Endothelial cell of hepatic sinusoid (primary cell): Measurements from ENCODE around the gene TOMM34.

ENCODE experiments used
- in situ Hi-C: cut with HindIII; loops from 2 replicates; pipeline ENCODE4 v1.10.0; 2017; ENCODE audit warnings: low sequenced_read_pairs

TOMM34 gene

DNA sequence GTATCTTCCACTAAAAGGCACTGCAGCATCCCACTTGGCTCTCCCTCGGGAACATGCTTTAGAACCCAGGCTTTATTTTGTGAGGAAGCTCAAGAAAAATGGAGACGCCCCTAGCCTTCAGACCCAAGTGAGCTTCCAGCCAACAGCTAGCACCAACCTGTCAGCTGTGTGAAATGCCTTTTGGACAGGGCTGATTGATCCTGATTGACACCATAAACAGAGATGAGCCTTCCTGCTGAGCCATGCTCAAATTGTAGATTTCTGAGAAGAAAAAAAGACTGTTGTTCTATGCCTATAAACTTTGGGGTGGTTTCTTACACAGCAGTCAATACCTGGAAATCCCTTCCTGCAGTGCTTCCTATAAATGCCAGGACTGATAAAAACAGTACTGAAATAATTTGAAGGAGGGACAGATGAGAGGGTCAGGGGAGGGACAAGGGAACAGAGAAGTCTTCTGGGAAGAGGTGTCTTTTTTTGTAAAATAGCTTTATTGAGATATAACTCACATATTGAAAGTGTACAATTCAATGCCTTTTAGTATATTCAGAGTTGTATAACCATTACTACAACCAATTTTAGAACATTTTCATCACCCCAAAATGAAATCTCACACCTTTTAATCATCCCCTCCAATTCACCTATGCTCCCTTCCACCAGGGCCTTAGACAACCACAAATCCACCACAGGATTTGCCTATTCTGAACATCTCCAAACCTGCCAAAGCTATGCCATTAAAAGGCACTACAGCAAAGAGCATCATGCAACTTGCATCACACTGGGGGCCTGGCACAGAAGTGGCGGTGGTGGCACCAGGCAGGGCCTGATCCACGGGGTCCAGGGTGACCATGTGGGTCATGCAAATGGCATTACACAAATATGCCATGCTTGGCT, 3.4 kb upstream of the TOMM34 start:
- in situ Hi-C loops: no loop called here

DNA sequence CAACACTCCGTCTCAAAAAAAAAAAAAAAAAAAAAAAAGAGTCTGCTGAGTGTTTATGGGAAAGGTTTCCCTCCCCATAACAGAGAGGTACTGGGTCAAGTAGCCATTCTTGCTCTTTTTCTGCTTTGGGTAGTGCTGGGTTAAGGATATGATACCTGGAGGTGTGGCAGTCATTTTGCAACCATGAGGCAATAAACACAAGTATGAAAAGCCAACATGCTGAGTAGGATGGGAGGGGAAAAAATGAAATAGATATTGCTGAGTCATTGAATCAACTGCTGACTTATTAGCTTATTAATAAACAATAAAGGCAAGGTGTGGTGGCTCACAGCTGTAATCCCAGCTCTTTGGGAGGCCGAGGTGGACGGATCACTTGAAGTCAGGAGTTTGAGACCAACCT, 2.3 kb upstream of the TOMM34 start:
- in situ Hi-C loops: no loop called here

DNA sequence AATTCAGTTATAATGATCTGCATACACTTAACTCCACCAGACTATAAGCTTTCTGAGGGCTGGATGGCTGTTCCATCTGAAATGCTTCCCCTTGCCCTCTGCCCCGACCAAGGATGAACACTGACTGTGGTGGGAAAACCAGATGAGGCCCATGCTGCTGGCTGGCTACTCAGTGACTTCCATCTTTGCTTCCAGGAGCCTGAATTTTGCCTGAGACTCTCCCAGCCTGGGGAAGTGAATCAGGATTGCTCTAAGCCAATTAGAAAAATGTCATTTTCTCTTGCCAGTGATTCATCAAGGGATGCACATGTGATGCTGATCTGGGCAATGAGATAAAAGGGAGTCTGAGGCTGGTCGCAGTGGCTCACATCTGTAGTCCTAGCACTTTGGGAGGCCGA, 1.7 kb upstream of the TOMM34 start:
- in situ Hi-C loops: no loop called here

DNA sequence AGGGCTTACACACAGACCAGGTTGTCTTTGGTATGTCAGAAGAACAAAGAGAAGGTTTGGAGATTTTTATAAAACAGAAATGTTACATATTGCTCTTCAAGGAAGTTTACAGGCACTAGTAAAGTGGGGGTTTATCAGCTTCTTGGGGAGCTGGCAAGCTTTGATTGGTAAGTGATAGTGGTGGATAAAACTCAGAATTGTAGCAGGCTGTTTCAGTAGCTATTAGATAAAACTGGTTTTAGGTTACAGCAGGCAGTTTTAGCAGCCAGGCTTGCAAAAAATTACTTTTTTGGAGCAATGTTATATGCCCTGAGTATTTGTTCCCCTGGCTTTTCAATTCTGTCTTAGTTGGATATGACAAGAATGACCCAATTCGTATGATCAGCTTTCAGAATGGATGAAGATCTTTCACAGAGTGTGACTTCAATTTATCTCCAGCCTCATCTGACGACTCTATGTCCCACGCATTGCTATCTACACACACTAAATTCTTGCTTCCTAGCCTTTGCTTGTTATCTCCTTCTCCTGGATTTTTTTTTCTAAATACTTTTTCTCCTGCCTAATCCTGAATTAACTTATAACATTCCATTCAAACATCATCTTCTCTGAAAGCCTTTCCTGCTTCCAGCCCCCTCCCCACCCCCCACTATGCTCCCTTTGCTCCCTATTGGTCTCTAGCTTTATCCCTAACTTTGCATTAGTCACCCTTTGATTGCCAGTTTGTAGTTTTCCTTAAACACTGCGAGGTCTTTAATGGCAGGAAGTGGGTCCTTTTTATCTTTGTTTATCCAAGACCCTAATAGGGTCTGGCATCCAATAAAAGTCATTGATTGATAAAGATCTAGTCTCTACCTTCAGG, 1.0 kb upstream of the TOMM34 start:
- in situ Hi-C loops: no loop called here

DNA sequence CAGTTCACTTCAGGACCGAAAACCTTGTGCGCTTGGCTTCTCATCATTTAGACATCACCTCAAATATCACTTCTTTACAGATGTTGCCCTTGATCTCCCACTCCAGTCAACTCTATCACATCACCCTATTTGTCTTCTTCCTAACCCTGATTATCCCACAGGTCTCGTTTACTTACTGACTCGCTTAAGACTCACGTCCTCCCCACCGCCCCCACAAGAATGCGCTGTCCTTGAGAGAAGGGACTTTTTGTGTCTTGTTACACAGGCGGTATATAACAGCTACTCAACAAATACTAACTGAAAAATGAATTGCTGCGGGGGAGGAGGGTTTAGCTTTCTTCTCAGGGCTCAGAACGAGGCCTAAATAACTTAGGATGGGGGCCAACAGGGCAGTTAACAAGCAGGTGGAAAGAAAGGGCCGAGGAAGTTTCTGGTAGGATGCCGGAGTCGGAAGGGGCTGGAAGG, 527 bp downstream of the TOMM34 start:
- in situ Hi-C loops: loop anchor here (5.0 kb wide), 1 partner anchor 67 kb away; no protein-coding TSS in a partner anchor

DNA sequence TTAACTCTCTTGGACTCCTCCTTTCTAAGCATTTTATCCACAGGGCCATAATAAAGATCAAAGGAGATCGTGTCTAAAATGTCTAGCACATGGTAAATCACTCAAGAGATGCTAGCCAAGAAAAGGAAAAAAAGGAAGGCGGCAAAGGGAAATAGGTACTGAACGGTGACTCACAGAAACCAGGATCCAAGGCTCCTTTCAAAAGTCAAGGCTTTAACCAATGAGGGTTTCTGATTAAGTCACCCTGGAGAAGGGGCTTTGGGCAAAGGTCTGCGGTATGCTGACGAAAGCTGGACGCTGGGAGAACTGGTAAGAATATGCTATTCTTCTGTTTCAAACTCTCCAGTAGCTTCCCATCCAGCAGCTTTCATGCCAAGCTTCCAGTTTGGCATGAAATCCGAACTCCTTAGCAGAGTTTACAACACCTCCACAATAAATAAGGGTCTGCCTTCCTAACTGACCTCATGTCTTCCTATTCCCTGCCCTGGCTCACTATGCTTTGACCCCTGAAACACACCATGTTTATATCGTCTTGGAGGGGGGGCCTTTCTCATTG, 1.0 kb downstream of the TOMM34 start:
- in situ Hi-C loops: loop anchor here (5.0 kb wide), 1 partner anchor 67 kb away; no protein-coding TSS in a partner anchor

DNA sequence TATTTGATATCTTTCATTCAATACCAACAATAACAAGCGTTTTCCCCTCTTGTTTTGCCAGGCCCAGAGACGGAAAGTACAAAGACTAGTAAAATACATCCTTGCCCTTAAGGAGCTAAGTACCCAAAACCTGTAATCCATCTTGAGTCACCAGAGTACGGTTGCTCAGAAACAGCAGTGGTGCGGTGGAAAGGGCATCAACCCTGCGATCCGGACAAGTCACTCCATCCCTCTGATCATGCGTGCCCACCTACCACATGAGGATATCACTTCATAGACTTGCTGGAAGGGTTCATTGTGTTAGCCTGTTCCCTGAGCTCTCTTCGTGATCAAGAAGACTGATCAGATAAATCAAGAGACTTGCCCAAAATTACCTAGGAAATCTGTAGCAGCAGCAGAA, 1.9 kb downstream of the TOMM34 start:
- in situ Hi-C loops: loop anchor here (5.0 kb wide), 1 partner anchor 66 kb away; no protein-coding TSS in a partner anchor

DNA sequence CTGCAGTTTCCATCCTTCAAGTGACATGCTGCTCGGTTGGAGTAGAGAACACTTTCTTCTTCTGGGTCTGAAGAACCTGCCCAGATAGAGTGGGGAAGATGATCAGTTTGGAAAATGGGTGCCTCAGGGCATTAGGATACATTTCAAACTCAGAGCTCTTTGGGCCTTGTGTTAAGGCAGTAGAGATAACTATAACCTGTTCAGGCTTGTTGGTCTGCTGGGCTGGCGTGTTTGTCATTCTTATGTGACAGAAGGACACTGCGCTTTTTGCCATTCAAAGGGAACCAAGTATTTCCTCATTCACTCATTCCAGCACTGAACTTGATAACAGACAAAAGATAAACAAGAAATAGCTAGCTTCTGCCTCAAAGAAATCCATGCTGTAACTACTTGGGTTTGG, 3.8 kb downstream of the TOMM34 start:
- in situ Hi-C loops: loop anchor here (5.0 kb wide), 1 partner anchor 64 kb away; no protein-coding TSS in a partner anchor

DNA sequence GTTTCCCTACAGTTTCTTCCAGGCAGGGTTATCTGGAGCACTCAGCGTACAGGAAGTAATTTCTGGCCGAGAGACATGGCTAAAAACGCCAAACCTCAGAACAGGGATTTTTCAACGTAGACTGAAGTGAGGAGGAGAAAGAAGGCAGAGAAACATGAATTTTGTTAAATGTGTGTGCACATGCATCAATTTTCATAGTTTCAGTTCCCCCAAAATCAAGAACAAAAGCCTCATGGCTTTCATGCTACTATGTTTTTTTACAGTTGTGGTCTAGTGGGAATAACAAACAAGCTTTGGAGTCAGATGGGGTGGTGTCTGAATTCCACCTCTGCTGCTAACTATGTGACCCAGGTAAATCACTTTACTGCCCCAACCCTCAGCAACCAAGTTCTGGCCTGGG, 4.9 kb downstream of the TOMM34 start:
- in situ Hi-C loops: loop anchor here (5.0 kb wide), 1 partner anchor 63 kb away; no protein-coding TSS in a partner anchor

DNA sequence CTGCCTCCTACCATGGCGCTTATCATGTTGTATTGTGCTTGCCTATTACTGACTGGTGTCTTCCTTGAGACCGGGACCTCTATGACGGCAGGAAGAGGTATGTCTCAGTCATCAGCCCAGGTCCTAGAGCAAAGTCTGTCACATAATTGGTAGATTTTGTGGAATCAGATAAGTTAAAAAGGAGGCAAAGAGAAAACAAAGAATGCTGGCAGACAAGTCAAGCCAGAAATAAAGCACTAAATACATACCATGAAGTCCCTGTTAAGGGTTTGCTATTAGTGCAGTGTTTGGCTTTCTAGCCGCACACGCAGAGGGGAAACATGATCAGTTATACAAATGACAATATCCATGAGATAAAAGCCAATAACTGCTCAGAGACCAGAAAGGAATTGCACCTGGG, 6.0 kb downstream of the TOMM34 start:
- in situ Hi-C loops: no loop called here

DNA sequence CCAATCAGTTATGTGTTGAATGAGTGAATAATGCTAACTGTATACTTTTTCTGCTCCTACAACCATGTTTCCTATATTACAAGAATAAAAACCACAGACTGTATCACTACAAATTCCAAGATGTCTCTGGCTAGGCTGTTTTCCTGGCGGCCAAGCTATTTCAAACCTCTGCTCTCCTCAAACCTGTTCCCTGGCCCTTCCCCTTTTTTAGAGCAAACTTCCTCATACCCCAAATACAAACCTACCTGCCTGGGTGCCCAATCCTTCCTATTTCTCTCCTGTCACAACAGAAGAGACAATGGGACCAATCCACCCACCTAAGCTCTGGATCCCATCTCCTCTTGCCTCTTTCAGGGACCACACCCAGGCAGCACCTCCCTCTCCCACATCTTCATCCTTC, 7.5 kb downstream of the TOMM34 start:
- in situ Hi-C loops: no loop called here

DNA sequence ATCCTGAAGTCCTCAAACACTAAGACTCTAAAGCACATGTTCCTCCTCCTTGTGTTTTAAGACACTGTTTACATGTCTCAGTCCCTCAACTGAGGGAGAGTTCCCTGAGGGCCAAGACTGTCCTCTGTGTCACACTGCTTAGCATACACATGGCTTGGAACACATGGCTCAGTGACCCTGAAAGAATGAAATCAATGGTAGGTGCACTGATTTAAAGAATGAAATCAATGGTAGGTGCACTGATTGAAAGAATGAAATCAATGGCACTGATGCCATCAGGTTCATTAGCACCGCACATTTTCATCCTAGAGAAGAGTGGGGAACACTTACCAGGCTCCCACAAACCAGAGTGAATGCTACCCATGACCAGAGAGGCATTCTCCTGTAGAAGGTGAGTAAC, 9.8 kb downstream of the TOMM34 start:
- in situ Hi-C loops: no loop called here

DNA sequence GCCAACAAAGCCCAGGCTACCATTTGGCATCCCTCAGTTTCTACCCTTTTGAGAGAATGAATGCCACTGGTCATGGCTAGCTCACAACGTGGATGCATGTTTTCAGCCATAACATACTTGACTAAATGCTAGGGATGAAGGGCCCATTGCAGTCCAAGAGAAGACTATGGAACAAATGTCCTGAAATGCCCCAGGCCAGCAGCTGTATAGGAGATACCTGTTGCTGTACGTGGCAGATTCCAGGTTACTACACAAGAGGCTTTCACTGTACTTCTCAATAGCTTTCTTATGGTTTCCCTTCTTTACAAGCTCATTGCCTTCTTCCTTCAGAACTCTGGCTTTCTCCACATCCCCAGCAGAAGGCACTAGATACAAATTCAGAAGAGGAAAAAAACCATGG, 11.7 kb downstream of the TOMM34 start:
- in situ Hi-C loops: no loop called here

DNA sequence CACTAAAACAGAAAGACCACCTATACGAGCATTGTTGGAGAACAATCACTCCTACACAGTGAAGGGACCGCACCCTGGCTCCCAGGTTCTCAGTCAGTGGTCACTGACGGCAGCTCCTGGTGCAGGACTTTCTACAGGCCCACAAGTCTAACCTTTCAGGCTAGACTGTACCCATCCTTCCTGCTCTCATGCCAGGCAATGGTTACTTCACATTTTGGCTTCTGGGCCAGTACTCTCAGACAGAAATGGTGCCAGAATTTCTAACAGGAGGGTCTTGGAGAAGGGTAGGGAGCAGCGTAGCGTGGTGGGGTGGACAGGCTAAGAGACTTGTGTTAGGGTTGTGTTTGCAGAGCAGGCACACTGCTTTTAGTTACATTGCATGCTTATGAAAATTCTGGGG, 12.1 kb downstream of the TOMM34 start:
- in situ Hi-C loops: no loop called here

DNA sequence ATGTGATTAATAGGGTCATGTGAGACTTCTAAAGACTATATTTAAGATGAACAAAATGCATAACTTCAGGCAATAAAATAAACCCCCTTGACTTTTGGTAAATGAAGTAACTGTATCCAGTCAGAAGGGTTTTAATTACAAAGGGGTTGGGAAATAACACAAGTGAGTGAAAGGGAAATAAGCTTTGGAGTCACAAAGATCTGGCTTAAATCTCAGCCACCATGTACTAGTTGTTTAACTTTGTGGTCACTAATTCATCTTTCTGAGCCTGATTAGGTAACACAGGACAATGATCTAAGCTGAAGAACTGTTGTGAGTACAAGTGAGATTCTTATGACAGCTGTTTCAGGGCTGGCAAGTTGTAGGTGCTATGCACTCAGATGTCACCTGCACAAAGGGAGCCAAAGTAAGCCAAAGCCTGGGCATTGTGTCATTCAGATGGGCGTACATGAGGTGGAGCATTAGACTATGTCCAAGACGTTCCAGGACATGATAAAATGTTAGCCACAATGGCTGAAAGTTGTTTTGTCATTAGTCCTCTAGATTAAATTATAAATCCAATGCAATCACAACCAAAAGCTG, 13.8 kb downstream of the TOMM34 start:
- in situ Hi-C loops: no loop called here

DNA sequence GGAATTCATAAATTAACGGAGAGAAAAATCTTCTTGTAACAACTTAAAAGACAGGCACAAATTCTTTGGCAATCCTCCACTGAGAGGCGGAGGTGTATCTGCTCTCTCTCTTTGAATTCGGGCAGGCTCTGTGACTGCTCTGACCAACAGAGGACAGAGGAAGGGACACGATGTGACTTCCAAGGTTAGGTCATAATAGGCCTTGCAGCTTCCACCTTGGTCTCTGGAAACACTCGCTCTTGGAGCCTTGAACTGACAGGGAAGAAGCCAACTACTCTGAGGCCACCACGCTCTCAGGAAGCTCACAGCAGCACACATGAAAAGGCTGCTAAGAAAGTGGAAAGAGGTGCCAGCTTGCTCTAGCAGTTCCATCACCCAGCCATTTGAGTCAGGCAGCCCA, 14.9 kb downstream of the TOMM34 start:
- in situ Hi-C loops: no loop called here

DNA sequence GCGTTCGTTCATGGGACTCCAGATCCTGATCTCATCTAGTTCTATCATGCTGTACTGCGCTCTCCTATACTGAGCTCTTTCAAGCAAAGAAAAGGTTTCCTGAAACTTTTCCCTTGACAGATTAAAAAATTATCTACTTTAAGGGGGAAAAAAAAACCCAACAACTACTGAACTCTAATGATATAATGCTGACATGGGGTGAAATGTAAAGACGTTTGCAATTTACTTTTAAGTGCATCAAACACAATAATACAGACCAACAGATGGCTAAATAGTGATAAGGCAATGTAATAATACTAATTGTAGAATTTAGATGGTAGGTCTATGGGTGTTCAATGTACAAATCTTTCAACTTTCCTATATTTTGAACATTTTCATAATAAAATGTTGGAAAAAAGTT, 16.4 kb downstream of the TOMM34 start:
- in situ Hi-C loops: no loop called here

DNA sequence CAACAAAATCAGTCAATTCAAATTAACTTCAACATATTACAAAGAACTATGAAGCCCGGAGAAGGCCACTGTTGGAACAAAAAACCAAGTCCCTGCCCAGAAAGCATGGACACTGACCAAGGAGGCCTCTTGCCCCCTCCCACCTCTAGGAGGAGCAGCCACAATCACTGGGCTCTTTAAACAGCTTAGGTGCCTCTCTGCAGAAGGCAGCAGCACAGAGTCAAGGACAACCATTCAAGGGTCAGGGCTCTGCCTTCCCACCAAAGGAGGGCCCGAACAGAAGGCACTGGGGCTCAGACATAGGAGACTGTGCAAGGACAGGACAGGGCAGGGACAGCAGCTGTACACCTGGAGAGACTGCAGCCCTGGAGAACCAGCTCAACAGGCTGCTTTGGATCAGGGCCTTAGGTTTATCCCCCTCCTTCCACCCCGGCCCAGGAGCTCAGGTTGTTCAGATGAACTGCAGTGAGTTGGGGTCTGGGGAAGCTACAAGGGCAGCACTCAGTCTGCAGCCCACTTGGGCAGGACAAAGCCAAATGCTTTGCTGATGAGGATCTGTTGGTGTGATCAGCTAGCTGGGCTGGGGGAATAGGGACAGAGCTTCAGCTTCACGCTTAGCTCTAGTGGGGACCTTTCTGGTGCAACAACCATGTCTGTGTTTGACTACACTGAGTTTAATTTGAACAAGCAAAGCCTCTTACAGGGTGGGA, 17.8 kb downstream of the TOMM34 start:
- in situ Hi-C loops: no loop called here

DNA sequence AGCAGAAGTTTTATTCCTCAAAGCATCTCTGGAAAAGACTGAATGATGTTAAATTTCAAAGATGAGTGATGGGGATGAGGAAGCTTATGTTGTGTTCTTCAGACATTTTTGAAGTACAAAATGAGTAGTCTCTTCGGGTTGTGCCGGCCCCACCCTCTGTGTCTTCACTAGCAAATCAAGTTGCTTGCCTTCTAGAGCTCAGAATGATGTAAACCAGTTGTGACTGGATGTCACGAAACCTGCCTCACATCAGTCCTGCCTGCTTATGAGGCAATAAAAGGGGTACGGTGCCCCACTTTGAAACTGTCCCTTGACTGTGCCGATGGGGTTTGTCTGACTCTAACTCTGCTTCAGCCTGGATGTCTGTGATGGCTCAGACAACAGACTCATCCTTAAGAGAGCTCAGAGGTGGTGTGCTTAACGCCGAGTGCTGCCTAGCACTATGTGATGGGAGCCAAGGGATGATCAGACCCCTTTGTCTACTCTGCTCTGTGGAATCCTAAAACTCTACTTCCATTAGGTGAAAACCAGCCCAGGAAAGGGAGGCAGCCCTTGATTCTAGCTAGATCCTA, 19.0 kb downstream of the TOMM34 start:
- in situ Hi-C loops: no loop called here

DNA sequence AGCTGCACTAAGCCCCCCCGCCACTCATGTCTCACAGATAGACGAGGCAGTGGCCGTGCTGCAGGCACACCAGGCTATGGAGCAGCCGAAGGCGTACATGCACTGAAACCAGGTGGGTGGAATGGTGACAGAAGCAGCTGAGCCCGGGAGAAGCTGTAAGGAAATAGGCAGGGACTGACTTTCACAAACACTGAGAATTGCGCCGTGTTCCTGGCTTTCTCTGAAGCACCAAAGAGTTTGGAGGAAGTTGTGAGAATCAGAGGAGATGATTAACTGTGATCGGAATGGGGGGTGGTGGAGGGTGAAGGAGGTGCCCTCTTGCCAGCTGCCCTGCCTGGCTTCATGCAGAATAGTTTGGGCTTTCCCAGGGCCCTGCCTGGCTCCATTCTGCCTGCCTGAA, 21.6 kb downstream of the TOMM34 start:
- in situ Hi-C loops: no loop called here
